ENCODE data around the gene RRAS2.
A peak's percentile ranks its signal among the peaks of the same experiment; 100 is the strongest.

Gene RRAS2

DNA sequence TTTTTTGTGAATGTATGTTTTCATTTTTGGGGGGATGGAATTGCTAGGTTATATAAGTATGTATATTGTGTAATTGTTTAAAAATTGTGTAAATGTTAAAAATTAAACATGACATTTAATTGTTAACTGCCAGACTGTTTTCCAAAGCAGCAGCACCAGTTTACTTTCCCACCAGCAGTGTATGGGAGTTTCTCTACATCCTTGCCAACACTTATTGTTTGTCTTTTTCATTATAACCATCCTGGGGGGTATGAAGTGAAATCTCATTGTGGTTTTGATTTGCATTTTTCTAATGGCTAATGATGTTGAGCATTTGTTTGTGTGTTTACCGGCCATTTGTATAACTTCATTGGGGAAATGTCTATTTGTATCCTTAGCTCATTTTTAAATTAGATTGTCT is 31.7 kb upstream of the RRAS2 start:
- no peak overlapping the region for H3K4me3 ChIP-seq (ENCODE audit: low read depth, low read length)
- TF ChIP-seq, protein P1, sequence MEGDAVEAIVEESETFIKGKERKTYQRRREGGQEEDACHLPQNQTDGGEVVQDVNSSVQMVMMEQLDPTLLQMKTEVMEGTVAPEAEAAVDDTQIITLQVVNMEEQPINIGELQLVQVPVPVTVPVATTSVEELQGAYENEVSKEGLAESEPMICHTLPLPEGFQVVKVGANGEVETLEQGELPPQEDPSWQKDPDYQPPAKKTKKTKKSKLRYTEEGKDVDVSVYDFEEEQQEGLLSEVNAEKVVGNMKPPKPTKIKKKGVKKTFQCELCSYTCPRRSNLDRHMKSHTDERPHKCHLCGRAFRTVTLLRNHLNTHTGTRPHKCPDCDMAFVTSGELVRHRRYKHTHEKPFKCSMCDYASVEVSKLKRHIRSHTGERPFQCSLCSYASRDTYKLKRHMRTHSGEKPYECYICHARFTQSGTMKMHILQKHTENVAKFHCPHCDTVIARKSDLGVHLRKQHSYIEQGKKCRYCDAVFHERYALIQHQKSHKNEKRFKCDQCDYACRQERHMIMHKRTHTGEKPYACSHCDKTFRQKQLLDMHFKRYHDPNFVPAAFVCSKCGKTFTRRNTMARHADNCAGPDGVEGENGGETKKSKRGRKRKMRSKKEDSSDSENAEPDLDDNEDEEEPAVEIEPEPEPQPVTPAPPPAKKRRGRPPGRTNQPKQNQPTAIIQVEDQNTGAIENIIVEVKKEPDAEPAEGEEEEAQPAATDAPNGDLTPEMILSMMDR (IDR thresholded peaks at IDR 0.05; ENCODE audit: low read depth, low read length), result no peak

DNA sequence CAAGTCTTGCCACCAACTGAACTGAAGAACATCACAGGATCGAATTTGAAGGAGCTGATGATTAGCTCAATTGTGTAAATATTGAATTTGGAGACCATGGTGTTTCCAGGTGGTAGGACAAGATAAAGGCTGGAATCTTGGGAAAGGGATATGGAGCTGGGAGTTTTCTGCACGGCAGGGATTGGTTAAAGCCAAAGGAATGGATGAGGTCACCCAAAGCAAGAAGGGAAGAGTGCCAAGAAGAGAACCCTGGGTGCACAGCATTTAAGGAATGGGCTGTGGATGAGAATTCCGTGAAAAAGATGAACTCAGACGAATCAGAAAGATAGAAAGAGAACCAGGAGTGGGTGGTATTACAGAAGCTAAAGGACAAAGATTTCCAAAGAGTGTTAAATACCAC is 29.4 kb upstream of the RRAS2 start:
- H3K4me3 ChIP-seq (ENCODE audit: low read depth, low read length), result no peak overlapping the region
- TF ChIP-seq, protein P1 (IDR thresholded peaks at IDR 0.05; ENCODE audit: low read depth, low read length), result no peak

DNA sequence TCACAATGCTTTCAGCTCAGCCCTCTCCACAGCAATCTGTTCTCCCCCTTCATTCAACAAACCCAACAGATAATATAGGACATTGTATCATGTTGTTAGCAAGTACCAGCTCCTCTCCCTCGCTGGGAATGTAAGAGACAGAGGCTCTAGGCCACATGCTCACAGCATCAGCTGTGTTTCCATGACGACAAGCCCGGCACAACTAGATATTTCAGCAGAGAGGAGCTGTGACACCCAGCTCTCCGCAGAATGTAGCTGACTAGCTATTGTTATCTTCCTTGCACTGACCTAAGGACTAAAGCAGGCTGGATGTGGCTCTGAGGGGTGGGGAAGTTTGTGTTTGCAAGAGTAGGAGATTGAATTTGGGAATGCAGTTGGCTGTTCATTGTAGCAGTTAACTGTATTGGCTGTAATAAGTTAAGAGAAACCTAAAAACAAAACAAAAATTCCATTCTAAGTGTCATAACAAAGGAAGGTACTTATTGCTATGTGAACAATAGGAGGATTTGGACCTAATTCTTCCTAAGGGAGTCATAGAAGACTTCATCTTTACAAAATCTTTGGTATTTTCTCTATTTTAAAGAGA is 28.0 kb upstream of the RRAS2 start:
- H3K4me3 ChIP-seq (ENCODE audit: low read depth, low read length), result no peak overlapping the region
- TF ChIP-seq, protein P1 (IDR thresholded peaks at IDR 0.05; ENCODE audit: low read depth, low read length), result no peak

DNA sequence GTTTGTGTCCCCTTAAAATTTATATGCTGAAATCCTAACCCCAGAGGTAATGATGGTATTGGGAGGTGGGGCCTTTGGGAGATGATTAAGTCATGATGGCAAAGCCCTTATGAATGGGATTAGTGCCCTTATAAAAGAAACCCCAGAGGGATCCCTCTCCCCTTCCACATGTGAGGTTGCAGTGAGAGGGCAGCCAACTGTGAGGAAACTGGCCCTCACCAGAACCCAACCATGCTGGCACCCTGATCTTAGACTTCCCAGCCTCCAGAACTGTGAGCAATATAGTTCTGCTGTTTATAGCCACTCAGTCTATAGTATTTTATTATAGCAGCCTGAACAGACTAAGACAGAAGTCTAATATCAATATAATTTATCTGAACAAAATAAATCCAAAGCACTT is 27.1 kb upstream of the RRAS2 start:
- TF ChIP-seq, protein P1 (IDR thresholded peaks at IDR 0.05; ENCODE audit: low read depth, low read length), result no peak
- no peak overlapping the region for H3K4me3 ChIP-seq (ENCODE audit: low read depth, low read length)

DNA sequence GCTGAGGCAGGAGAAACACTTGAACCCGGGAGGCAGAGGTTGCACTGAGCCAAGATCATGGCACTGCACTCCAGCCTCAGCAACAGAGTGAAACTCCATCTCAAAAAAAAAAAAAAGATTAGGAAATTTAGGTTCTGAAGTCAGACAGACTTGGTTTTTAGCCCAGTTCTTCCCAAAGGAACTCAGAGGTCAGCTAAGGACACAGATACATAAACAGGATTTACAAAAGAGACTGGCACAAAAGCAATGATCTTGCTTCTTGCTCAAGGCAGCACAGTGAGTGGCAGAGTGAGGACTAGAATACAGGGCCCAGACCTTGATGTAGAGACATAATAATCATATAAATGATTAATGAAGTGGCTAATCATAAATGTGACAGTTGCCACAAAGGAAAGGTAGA is 25.4 kb upstream of the RRAS2 start:
- H3K4me3 ChIP-seq (ENCODE audit: low read depth, low read length), result no peak overlapping the region

DNA sequence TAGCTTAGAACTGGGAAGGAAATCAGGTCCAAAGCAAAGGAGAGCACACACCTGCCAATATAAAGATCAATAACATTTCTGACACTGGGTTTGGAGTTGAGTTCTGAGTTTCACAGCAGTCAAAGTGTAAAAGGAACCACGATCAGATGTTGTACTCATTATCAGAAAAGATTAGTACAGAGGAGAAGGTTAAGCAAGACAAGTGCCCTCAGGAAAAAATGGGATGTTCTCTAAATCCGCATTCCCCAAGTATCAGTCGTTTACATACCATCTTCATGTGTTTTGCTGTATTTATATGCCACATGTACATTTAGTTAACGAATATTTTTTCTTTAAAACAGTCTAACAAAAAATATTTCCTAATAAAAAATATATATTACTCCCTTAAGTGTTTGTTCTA is 23.0 kb upstream of the RRAS2 start:
- no peak overlapping the region for H3K4me3 ChIP-seq (ENCODE audit: low read depth, low read length)

More for the DNA sequence above, 25.4 kb upstream of the RRAS2 start:
- TF ChIP-seq, protein P1 (IDR thresholded peaks at IDR 0.05; ENCODE audit: low read depth, low read length), result no peak

DNA sequence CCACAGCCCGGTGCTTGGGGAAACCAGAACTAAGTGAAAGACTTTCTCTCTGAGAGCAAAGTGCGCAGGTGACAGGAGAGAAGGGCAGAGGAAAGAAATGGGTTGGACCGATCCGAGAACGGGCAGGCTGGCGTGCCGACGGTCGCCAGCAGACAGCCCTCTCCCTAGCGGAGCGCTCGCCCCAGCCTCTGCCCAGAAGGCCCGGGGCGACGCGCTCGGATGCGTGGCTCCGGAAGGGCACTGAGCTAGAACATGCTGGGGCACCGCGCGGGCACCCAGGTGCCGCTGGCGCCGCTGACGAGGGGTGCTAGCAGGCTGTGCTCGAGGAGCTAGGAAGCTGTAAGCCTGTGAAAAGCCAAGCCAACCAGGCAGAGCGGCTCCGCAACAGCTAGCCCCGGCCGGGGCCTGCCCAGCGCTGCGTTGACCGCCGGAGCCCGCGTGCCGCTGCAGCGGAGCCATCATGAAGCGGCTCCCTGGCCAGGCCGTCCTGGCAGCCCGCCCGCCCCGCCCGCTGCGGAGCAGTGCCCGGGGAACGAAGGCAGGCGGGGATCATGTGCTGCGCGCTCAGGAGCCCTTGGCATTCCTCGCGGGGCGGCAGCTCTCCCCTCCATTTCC is 22.1 kb upstream of the RRAS2 start:
- H3K4me3 ChIP-seq (ENCODE audit: low read depth, low read length), result peak overlapping the region; percentile 55
- TF ChIP-seq, protein P1 (IDR thresholded peaks at IDR 0.05; ENCODE audit: low read depth, low read length), result no peak

More for the DNA sequence above, 23.0 kb upstream of the RRAS2 start:
- TF ChIP-seq, protein P1 (IDR thresholded peaks at IDR 0.05; ENCODE audit: low read depth, low read length), result no peak

All from WI38 (cell line).